Mononuclear cell (primary cell): ENCODE results near the gene D2HGDH. TPM values are rescaled to one million over a fixed set of nuclear protein-coding genes. Genes with fewer than 3 reads are reported as not detected.

Source experiments
- H3K27me3 ChIP-seq: 2 replicates; pipeline ENCODE4 v1.6.0; 2011; ENCODE audit warnings: low read length, control low read depth; ENCODE audit not compliant: insufficient read depth
- H3K4me1 ChIP-seq: 2 replicates; pipeline ENCODE4 v1.5.1; 2011; ENCODE audit warnings: mild to moderate bottlenecking, low read length, control low read depth; ENCODE audit not compliant: insufficient read depth
- H3K4me3 ChIP-seq: 2 replicates; pipeline ENCODE4 v1.5.1; 2011; ENCODE audit warnings: mild to moderate bottlenecking, low read length, moderate library complexity
- H3K9me3 ChIP-seq: 2 replicates; pipeline ENCODE4 v1.5.1; 2011; ENCODE audit warnings: low read depth, mild to moderate bottlenecking, control low read depth, low read length
- total RNA-seq: library from RNA; depleted of rRNA; stranded (reverse); fragments of >200 nt; gene quantifications from one replicate; pipeline ENCODE4 v1.2.3, GENCODE V29; 2012

The D2HGDH gene
- total RNA-seq, 1 donor = 7.7 TPM

- Histone ChIP-seq H3K4me1 (peaks cover 6% of the 10 kb centered on the region), H3K9me3 (no peaks in the 10 kb centered on the region), H3K4me3 (no peak overlapping the region), H3K27me3 (no peaks in the 10 kb centered on the region)
These were observed 33.2 kb downstream of the D2HGDH start for GRCh38 chr2:241767464-241768250.

GRCh38 chr2:241768251-241768711, 33.9 kb downstream of the D2HGDH start:
- Histone ChIP-seq H3K4me3 (no peak overlapping the region), H3K4me1 (peaks cover 6% of the 10 kb centered on the region), H3K9me3 (no peaks in the 10 kb centered on the region), H3K27me3 (no peaks in the 10 kb centered on the region)

- no peaks in the 10 kb centered on the region for H3K27me3 ChIP-seq
- peaks cover under 1% of the 10 kb centered on the region for H3K4me1 ChIP-seq
- H3K4me3 ChIP-seq = no peak overlapping the region
- H3K9me3 ChIP-seq = no peaks in the 10 kb centered on the region
These were observed 34.4 kb downstream of the D2HGDH start for GRCh38 chr2:241768850-241769249.

GRCh38 chr2:241769819-241770184, 35.4 kb downstream of the D2HGDH start:
- H3K9me3 ChIP-seq = no peaks in the 10 kb centered on the region
- no peak overlapping the region for H3K4me3 ChIP-seq
- H3K27me3 ChIP-seq = no peaks in the 10 kb centered on the region
- H3K4me1 ChIP-seq = no peaks in the 10 kb centered on the region

GRCh38 chr2:241770185-241770935, 35.9 kb downstream of the D2HGDH start:
- no peaks in the 10 kb centered on the region for H3K9me3 ChIP-seq
- no peak overlapping the region for H3K4me3 ChIP-seq
- no peaks in the 10 kb centered on the region for H3K4me1 ChIP-seq
- H3K27me3 ChIP-seq = no peaks in the 10 kb centered on the region

GRCh38 chr2:241770936-241771285, 36.5 kb downstream of the D2HGDH start:
- Histone ChIP-seq H3K4me1 (no peaks in the 10 kb centered on the region), H3K27me3 (no peaks in the 10 kb centered on the region), H3K4me3 (no peak overlapping the region), H3K9me3 (no peaks in the 10 kb centered on the region)

GRCh38 chr2:241771286-241772062, 37.0 kb downstream of the D2HGDH start:
- Histone ChIP-seq H3K27me3 (no peaks in the 10 kb centered on the region), H3K4me1 (no peaks in the 10 kb centered on the region), H3K9me3 (no peaks in the 10 kb centered on the region), H3K4me3 (no peak overlapping the region)

- Histone ChIP-seq H3K4me3 (no peak overlapping the region), H3K27me3 (no peaks in the 10 kb centered on the region), H3K9me3 (no peaks in the 10 kb centered on the region), H3K4me1 (no peaks in the 10 kb centered on the region)
These were observed 37.7 kb downstream of the D2HGDH start for GRCh38 chr2:241772063-241772499.

- no peaks in the 10 kb centered on the region for H3K4me1 ChIP-seq
- H3K4me3 ChIP-seq = no peak overlapping the region
- H3K9me3 ChIP-seq = no peaks in the 10 kb centered on the region
- H3K27me3 ChIP-seq = no peaks in the 10 kb centered on the region
These were observed 39.3 kb downstream of the D2HGDH start for GRCh38 chr2:241773511-241774418.

GRCh38 chr2:241774419-241775222, 40.2 kb downstream of the D2HGDH start:
- no peak overlapping the region for H3K4me3 ChIP-seq
- no peaks in the 10 kb centered on the region for H3K9me3 ChIP-seq
- no peaks in the 10 kb centered on the region for H3K4me1 ChIP-seq

GRCh38 chr2:241775223-241776177, 41.1 kb downstream of the D2HGDH start:
- H3K27me3 ChIP-seq = no peaks in the 10 kb centered on the region
- no peaks in the 10 kb centered on the region for H3K4me1 ChIP-seq
- no peak overlapping the region for H3K4me3 ChIP-seq
- H3K9me3 ChIP-seq = no peaks in the 10 kb centered on the region

More at GRCh38 chr2:241774419-241775222, 40.2 kb downstream of the D2HGDH start:
- no peaks in the 10 kb centered on the region for H3K27me3 ChIP-seq

- no peak within 1 kb of the TSS for H3K4me3 ChIP-seq
- H3K4me1 ChIP-seq = no peaks in the 10 kb centered on the region
- H3K27me3 ChIP-seq = no peaks in the 10 kb centered on the region
- no peaks in the 10 kb centered on the region for H3K9me3 ChIP-seq
These were observed 42.1 kb downstream of the D2HGDH start, which contains the start of gene GAL3ST2 for GRCh38 chr2:241776336-241777169. Gene GAL3ST2, plus strand, starts transcription at chr2:241776822. Its CDS starts 134 bp downstream, at chr2:241776956.
